ENCODE results near the gene IGF2BP2.

DNA sequence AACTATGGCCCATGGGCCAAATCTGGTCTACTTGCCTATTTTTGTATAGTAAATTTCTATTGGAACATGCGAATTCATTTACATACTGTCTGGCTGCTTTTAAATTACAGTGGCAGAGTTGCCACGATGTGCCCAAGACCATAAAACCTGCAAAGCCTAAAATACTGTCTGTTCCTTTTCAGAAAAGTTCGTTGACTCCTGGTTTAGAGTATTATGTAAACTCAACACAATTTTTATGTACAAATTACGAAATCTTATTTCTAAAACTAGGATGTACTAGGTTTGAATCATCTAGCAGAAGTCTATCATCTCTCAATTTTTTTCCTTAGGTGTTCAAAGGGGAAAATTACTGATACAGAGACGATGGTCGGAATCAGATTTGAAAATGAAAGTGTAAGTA is 211.8 kb downstream of the IGF2BP2 start:
- TF ChIP-seq, protein P1, sequence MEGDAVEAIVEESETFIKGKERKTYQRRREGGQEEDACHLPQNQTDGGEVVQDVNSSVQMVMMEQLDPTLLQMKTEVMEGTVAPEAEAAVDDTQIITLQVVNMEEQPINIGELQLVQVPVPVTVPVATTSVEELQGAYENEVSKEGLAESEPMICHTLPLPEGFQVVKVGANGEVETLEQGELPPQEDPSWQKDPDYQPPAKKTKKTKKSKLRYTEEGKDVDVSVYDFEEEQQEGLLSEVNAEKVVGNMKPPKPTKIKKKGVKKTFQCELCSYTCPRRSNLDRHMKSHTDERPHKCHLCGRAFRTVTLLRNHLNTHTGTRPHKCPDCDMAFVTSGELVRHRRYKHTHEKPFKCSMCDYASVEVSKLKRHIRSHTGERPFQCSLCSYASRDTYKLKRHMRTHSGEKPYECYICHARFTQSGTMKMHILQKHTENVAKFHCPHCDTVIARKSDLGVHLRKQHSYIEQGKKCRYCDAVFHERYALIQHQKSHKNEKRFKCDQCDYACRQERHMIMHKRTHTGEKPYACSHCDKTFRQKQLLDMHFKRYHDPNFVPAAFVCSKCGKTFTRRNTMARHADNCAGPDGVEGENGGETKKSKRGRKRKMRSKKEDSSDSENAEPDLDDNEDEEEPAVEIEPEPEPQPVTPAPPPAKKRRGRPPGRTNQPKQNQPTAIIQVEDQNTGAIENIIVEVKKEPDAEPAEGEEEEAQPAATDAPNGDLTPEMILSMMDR (IDR thresholded peaks at IDR 0.05) = no peak
- no peak for TF ChIP-seq POLR2A (IDR thresholded peaks at IDR 0.05)
